ENCODE data around the gene CERT1.

Gene CERT1

GRCh38 chr5:75341934-75342333 is 169.5 kb downstream of the CERT1 start:
- H3K27me3 ChIP-seq (ENCODE audit: control insufficient read depth, low read length): no peaks in the 10 kb centered on the region
- H3K9me3 ChIP-seq (ENCODE audit: control insufficient read depth, insufficient read depth, low read length): no peaks in the 10 kb centered on the region
- H3F3A ChIP-seq (ENCODE audit: control insufficient read depth, insufficient read depth): no peaks in the 10 kb centered on the region; the same call in 1 of the 2 replicates
- H3K4me3 ChIP-seq (ENCODE audit: low read length): 0 out of 2 replicates have a peak overlapping the region, but pooled peaks have one; percentile 3
- H3K79me2 ChIP-seq (ENCODE audit: control insufficient read depth, low read length): peaks cover 87% of the 10 kb centered on the region
- peaks cover 45% of the 10 kb centered on the region for H4K20me1 ChIP-seq (ENCODE audit: control insufficient read depth, insufficient read depth, low read depth, low read length)
- H3K36me3 ChIP-seq (ENCODE audit: control insufficient read depth, low read length): peaks cover 94% of the 10 kb centered on the region
- H3K27ac ChIP-seq (ENCODE audit: low read depth, low read length): 0 out of 2 replicates have a peak overlapping the region, but pooled peaks have one; percentile 6
- no peak for TF ChIP-seq EZH2phosphoT487 (IDR thresholded peaks at IDR 0.05; ENCODE audit: borderline replicate concordance, low read length)
- TF ChIP-seq CTCF (IDR thresholded peaks at IDR 0.05; ENCODE audit: low read depth, low read length, poor library complexity, severe bottlenecking): no peak
- no peaks in the 10 kb centered on the region for H3K9me2 ChIP-seq (replicated peaks; ENCODE audit: control insufficient read depth, low read length)
- peaks cover 33% of the 10 kb centered on the region for H3K4me1 ChIP-seq (ENCODE audit: control insufficient read depth, low read length)
- H3K4me2 ChIP-seq (ENCODE audit: low read length): peak overlapping the region; percentile 34; the same call in 1 of the 2 replicates

- Histone ChIP-seq H3K27ac (ENCODE audit: low read depth, low read length) (0 out of 2 replicates have a peak overlapping the region, but pooled peaks have one; percentile 6), H3K4me3 (ENCODE audit: low read length) (peak overlapping the region; percentile 13), H3K4me2 (ENCODE audit: low read length) (peak overlapping the region; percentile 64), H3K9me2 (replicated peaks; ENCODE audit: control insufficient read depth, low read length) (no peaks in the 10 kb centered on the region), H3K4me1 (ENCODE audit: control insufficient read depth, low read length) (peaks cover 38% of the 10 kb centered on the region), H4K20me1 (ENCODE audit: control insufficient read depth, insufficient read depth, low read depth, low read length) (peaks cover 45% of the 10 kb centered on the region), H3K27me3 (ENCODE audit: control insufficient read depth, low read length) (no peaks in the 10 kb centered on the region), H3K79me2 (ENCODE audit: control insufficient read depth, low read length) (peaks cover 85% of the 10 kb centered on the region), H3F3A (ENCODE audit: control insufficient read depth, insufficient read depth) (no peaks in the 10 kb centered on the region), H3K9me3 (ENCODE audit: control insufficient read depth, insufficient read depth, low read length) (no peaks in the 10 kb centered on the region), H3K36me3 (ENCODE audit: control insufficient read depth, low read length) (peaks cover 83% of the 10 kb centered on the region)
- TF ChIP-seq CTCF (IDR thresholded peaks at IDR 0.05; ENCODE audit: low read depth, low read length, poor library complexity, severe bottlenecking): no peak
- TF ChIP-seq EZH2phosphoT487 (IDR thresholded peaks at IDR 0.05; ENCODE audit: borderline replicate concordance, low read length): no peak
These were observed 170.5 kb downstream of the CERT1 start for GRCh38 chr5:75340714-75341478.

GRCh38 chr5:75338408-75338807 is 173.0 kb downstream of the CERT1 start:
- H4K20me1 ChIP-seq (ENCODE audit: control insufficient read depth, insufficient read depth, low read depth, low read length): peaks cover 38% of the 10 kb centered on the region
- H3K79me2 ChIP-seq (ENCODE audit: control insufficient read depth, low read length): peaks cover 68% of the 10 kb centered on the region
- H3K4me2 ChIP-seq (ENCODE audit: low read length): peak overlapping the region; percentile 96
- H3K9me3 ChIP-seq (ENCODE audit: control insufficient read depth, insufficient read depth, low read length): no peaks in the 10 kb centered on the region
- TF ChIP-seq CTCF (IDR thresholded peaks at IDR 0.05; ENCODE audit: low read depth, low read length, poor library complexity, severe bottlenecking) (no peak), EZH2phosphoT487 (IDR thresholded peaks at IDR 0.05; ENCODE audit: borderline replicate concordance, low read length) (no peak)
- H3K27me3 ChIP-seq (ENCODE audit: control insufficient read depth, low read length): no peaks in the 10 kb centered on the region
- H3K9me2 ChIP-seq (replicated peaks; ENCODE audit: control insufficient read depth, low read length): no peaks in the 10 kb centered on the region
- peaks cover 59% of the 10 kb centered on the region for H3K36me3 ChIP-seq (ENCODE audit: control insufficient read depth, low read length)
- H3K4me1 ChIP-seq (ENCODE audit: control insufficient read depth, low read length): peaks cover 39% of the 10 kb centered on the region
- peak overlapping the region; percentile 89 for H3K4me3 ChIP-seq (ENCODE audit: low read length)
- no peaks in the 10 kb centered on the region for H3F3A ChIP-seq (ENCODE audit: control insufficient read depth, insufficient read depth)
- H3K27ac ChIP-seq (ENCODE audit: low read depth, low read length): peak overlapping the region; percentile 74
